Measurements from ENCODE around the gene RERE.

The RERE gene

GRCh38 chr1:8598783-8599182, 218.7 kb downstream of the RERE start:
- Histone ChIP-seq H3F3A (ENCODE audit: insufficient read depth) (no peaks in the 10 kb centered on the region), H3K4me3 (ENCODE audit: insufficient read depth, low read length, poor library complexity, severe bottlenecking) (no peak overlapping the region), H3K4me2 (ENCODE audit: low read depth, low read length, poor library complexity, severe bottlenecking) (no peak overlapping the region), H3K9me2 (replicated peaks; ENCODE audit: insufficient read depth, low read length) (no peaks in the 10 kb centered on the region), H3K27ac (ENCODE audit: low read depth, low read length) (no peak overlapping the region), H3K36me3 (ENCODE audit: low read length) (no peaks in the 10 kb centered on the region), H3K27me3 (ENCODE audit: low read length) (no peaks in the 10 kb centered on the region), H3K9ac (ENCODE audit: low read length) (no peak overlapping the region), H2AFZ (ENCODE audit: low read depth, low read length, severe bottlenecking) (no peak overlapping the region), H3K9me3 (ENCODE audit: insufficient read depth, low read length) (no peaks in the 10 kb centered on the region), H4K20me1 (ENCODE audit: low read depth, low read length) (no peaks in the 10 kb centered on the region), H3K79me2 (ENCODE audit: insufficient read depth, low read length) (no peaks in the 10 kb centered on the region)
- no peak for TF ChIP-seq CTCF (IDR thresholded peaks at IDR 0.05; ENCODE audit: insufficient read depth, low read length, poor library complexity, severe bottlenecking)
- TF ChIP-seq EZH2phosphoT487 (conservative IDR thresholded peaks at IDR 0.05; ENCODE audit: low read length) = no peak

- H3K27ac ChIP-seq (ENCODE audit: low read depth, low read length) = no peak overlapping the region
- H3K79me2 ChIP-seq (ENCODE audit: insufficient read depth, low read length) = no peaks in the 10 kb centered on the region
- no peaks in the 10 kb centered on the region for H3K27me3 ChIP-seq (ENCODE audit: low read length)
- H4K20me1 ChIP-seq (ENCODE audit: low read depth, low read length) = no peaks in the 10 kb centered on the region
- H3F3A ChIP-seq (ENCODE audit: insufficient read depth) = no peaks in the 10 kb centered on the region
- H3K4me2 ChIP-seq (ENCODE audit: low read depth, low read length, poor library complexity, severe bottlenecking) = no peak overlapping the region
- H3K36me3 ChIP-seq (ENCODE audit: low read length) = no peaks in the 10 kb centered on the region
- no peak overlapping the region for H3K9ac ChIP-seq (ENCODE audit: low read length)
- H3K9me3 ChIP-seq (ENCODE audit: insufficient read depth, low read length) = no peaks in the 10 kb centered on the region
- TF ChIP-seq CTCF (IDR thresholded peaks at IDR 0.05; ENCODE audit: insufficient read depth, low read length, poor library complexity, severe bottlenecking) (no peak), EZH2phosphoT487 (conservative IDR thresholded peaks at IDR 0.05; ENCODE audit: low read length) (no peak)
- H3K4me3 ChIP-seq (ENCODE audit: insufficient read depth, low read length, poor library complexity, severe bottlenecking) = no peak overlapping the region
- H2AFZ ChIP-seq (ENCODE audit: low read depth, low read length, severe bottlenecking) = no peak overlapping the region
- no peaks in the 10 kb centered on the region for H3K9me2 ChIP-seq (replicated peaks; ENCODE audit: insufficient read depth, low read length)
Observed at GRCh38 chr1:8598060-8598724, 219.2 kb downstream of the RERE start.

GRCh38 chr1:8597455-8597854, 220.0 kb downstream of the RERE start:
- H3K36me3 ChIP-seq (ENCODE audit: low read length) = no peaks in the 10 kb centered on the region
- no peak overlapping the region for H3K27ac ChIP-seq (ENCODE audit: low read depth, low read length)
- no peaks in the 10 kb centered on the region for H3K79me2 ChIP-seq (ENCODE audit: insufficient read depth, low read length)

More at GRCh38 chr1:8597455-8597854, 220.0 kb downstream of the RERE start:
- H3K27me3 ChIP-seq (ENCODE audit: low read length) = no peaks in the 10 kb centered on the region
- no peaks in the 10 kb centered on the region for H3F3A ChIP-seq (ENCODE audit: insufficient read depth)
- H3K9me2 ChIP-seq (replicated peaks; ENCODE audit: insufficient read depth, low read length) = no peaks in the 10 kb centered on the region
- H2AFZ ChIP-seq (ENCODE audit: low read depth, low read length, severe bottlenecking) = no peak overlapping the region
- no peak overlapping the region for H3K4me3 ChIP-seq (ENCODE audit: insufficient read depth, low read length, poor library complexity, severe bottlenecking)
- TF ChIP-seq CTCF (IDR thresholded peaks at IDR 0.05; ENCODE audit: insufficient read depth, low read length, poor library complexity, severe bottlenecking) (no peak), EZH2phosphoT487 (conservative IDR thresholded peaks at IDR 0.05; ENCODE audit: low read length) (no peak)
- no peak overlapping the region for H3K4me2 ChIP-seq (ENCODE audit: low read depth, low read length, poor library complexity, severe bottlenecking)
- no peaks in the 10 kb centered on the region for H3K9me3 ChIP-seq (ENCODE audit: insufficient read depth, low read length)
- no peak overlapping the region for H3K9ac ChIP-seq (ENCODE audit: low read length)
- H4K20me1 ChIP-seq (ENCODE audit: low read depth, low read length) = no peaks in the 10 kb centered on the region

Measured in SU-DHL-6 (cell line).